Stimulated activated CD8-positive, alpha-beta memory T cell treated with anti-CD3 and anti-CD28 coated beads, Interleukin-15, amount 100 ng/mL, for 4 hours (primary cell): ENCODE results near the gene PLPP4.

Experiments used
- DNase-seq, 2 donors: peaks; one replicate each; pipeline ENCODE4 v3.0.0-alpha.2; 2020; ENCODE audit warnings: low read depth in 2 of 2

PLPP4 gene

GRCh38 chr10:120456143-120456625 lies 843 bp upstream of the PLPP4 start:
- no peak for DNase-seq

GRCh38 chr10:120457431-120458172 lies 575 bp downstream of the PLPP4 start:
- no peak for DNase-seq

GRCh38 chr10:120458432-120458831 lies 1.4 kb downstream of the PLPP4 start:
- DNase-seq, result no peak

GRCh38 chr10:120459185-120459584 lies 2.2 kb downstream of the PLPP4 start:
- no peak for DNase-seq

GRCh38 chr10:120460186-120460585 lies 3.2 kb downstream of the PLPP4 start:
- no peak for DNase-seq

GRCh38 chr10:120460776-120461175 lies 3.7 kb downstream of the PLPP4 start:
- DNase-seq, result no peak

- no peak for DNase-seq
Observed at GRCh38 chr10:120462018-120462682, 5.1 kb downstream of the PLPP4 start.

GRCh38 chr10:120465138-120465537 lies 8.1 kb downstream of the PLPP4 start:
- DNase-seq, result no peak

GRCh38 chr10:120466006-120466405 lies 9.0 kb downstream of the PLPP4 start:
- DNase-seq, result no peak

- DNase-seq, result no peak
Observed at GRCh38 chr10:120473593-120473992, 16.6 kb downstream of the PLPP4 start.

GRCh38 chr10:120474956-120475355 lies 17.9 kb downstream of the PLPP4 start:
- DNase-seq, result no peak

GRCh38 chr10:120475844-120476791 lies 19.1 kb downstream of the PLPP4 start:
- no peak for DNase-seq

GRCh38 chr10:120477021-120477742 lies 20.2 kb downstream of the PLPP4 start:
- no peak for DNase-seq

- DNase-seq, result no peak
Observed at GRCh38 chr10:120477743-120478141, 20.7 kb downstream of the PLPP4 start.

GRCh38 chr10:120478386-120478785 lies 21.4 kb downstream of the PLPP4 start:
- no peak for DNase-seq

- DNase-seq, result no peak
Observed at GRCh38 chr10:120479506-120479905, 22.5 kb downstream of the PLPP4 start.

- DNase-seq, result no peak
Observed at GRCh38 chr10:120480065-120480600, 23.1 kb downstream of the PLPP4 start.

GRCh38 chr10:120480848-120481247 lies 23.8 kb downstream of the PLPP4 start:
- DNase-seq, result no peak

- DNase-seq, result no peak
Observed at GRCh38 chr10:120483006-120483405, 26.0 kb downstream of the PLPP4 start.

GRCh38 chr10:120483651-120484301 lies 26.7 kb downstream of the PLPP4 start:
- DNase-seq, result no peak

- DNase-seq, result no peak
Observed at GRCh38 chr10:120485946-120486345, 28.9 kb downstream of the PLPP4 start.
